Suprapubic skin (tissue), 4 donors: ENCODE data around the gene LRRC28.

Experiments used
- CTCF ChIP-seq, 2 donors: fragments of 200-600 bp in 1 of 2; fragments of 450-650 bp in 1 of 2; sonication (generic) in 1 of 2; IDR thresholded peaks; one replicate each; pipeline ENCODE4 v1.5.1; 2016 to 2019; ENCODE audit warnings: antibody characterized with exemption in 2 of 2, mild to moderate bottlenecking in 1 of 2, moderate library complexity in 1 of 2
- EP300 ChIP-seq: sonication (generic); formaldehyde crosslinking; IDR thresholded peaks from one replicate; pipeline ENCODE4 v1.6.1; 2017; ENCODE audit warnings: antibody characterized with exemption
- POLR2A ChIP-seq, 2 donors: fragments of 450-650 bp; IDR thresholded peaks; one replicate each; pipeline ENCODE4 v1.6.1; 2017; ENCODE audit warnings: antibody characterized with exemption in 2 of 2, mild to moderate bottlenecking in 2 of 2, moderate library complexity in 2 of 2
- POLR2AphosphoS5 ChIP-seq, 3 donors: sonication (generic); formaldehyde crosslinking; IDR thresholded peaks; one replicate each; pipeline ENCODE4 v1.6.1; 2017; ENCODE audit warnings: antibody characterized with exemption in 3 of 3

GRCh38 chr15:99247062-99247461 is 4.2 kb upstream of the LRRC28 start:
- TF ChIP-seq EP300, result no peak
- TF ChIP-seq CTCF (IDR thresholded peaks at IDR 0.05), result no peak
- no peak for TF ChIP-seq POLR2AphosphoS5 (IDR thresholded peaks at IDR 0.05)
- TF ChIP-seq POLR2A (IDR thresholded peaks at IDR 0.05), result no peak
